Caco-2 (cell line): ENCODE results near the gene COQ5. TPM values are rescaled to one million over a fixed set of nuclear protein-coding genes. Genes with fewer than 3 reads are reported as not detected.

Experiments
- BruUV-seq: library from RNA; stranded (reverse); fragments of 400-500 nt; replicated peaks from 2 replicates; lab custom pipeline; 2021; lab: Mats Ljungman, UMichigan
- CTCF ChIA-PET: fragments of 300-600 bp; sonication (Branson Sonifier 250); formaldehyde crosslinking; loops from one replicate; lab custom pipeline; 2022; ENCODE audit warnings: antibody characterized with exemption; lab: Charles Lee
- POLR2A ChIA-PET: fragments of 300-600 bp; sonication (Branson Sonifier 250); formaldehyde crosslinking; loops from one replicate; lab custom pipeline; 2022; ENCODE audit warnings: antibody characterized with exemption; lab: Charles Lee
- DNase-seq, 2 experiments: peaks; one replicate each; pipeline versions ENCODE4 v3.0.0 to v3.0.0-alpha.2; 2020 to 2022
- H3K27me3 ChIP-seq: replicated peaks from 2 replicates; pipeline ENCODE4 v1.6.0; 2011; ENCODE audit warnings: low read length; ENCODE audit not compliant: control insufficient read depth, insufficient read depth
- H3K36me3 ChIP-seq: 2 replicates; pipeline ENCODE4 v1.5.1; 2011; ENCODE audit warnings: low read length; ENCODE audit not compliant: control insufficient read depth, insufficient read depth
- H3K4me1 ChIP-seq: fragments of 250-450 bp; sonication (Bioruptor Pico); 2 replicates; pipeline ENCODE4 v1.5.1; 2020; ENCODE audit warnings: mild to moderate bottlenecking
- H3K4me3 ChIP-seq: 2 replicates; pipeline ENCODE4 v1.5.1; 2011; ENCODE audit warnings: low read depth, mild to moderate bottlenecking, control low read depth, low read length
- H3K9me3 ChIP-seq: fragments of 250-450 bp; sonication (Bioruptor Pico); 2 replicates; pipeline ENCODE4 v1.5.1; 2020; ENCODE audit warnings: mild to moderate bottlenecking, moderate library complexity
- H3K27ac Mint-ChIP-seq: one replicate; pipeline ENCODE4 v1.8.0; 2022; ENCODE audit warnings: mixed read lengths; ENCODE audit not compliant: unreplicated experiment
- H3K27me3 Mint-ChIP-seq: one replicate; pipeline ENCODE4 v1.8.0; 2022; ENCODE audit warnings: mixed read lengths; ENCODE audit not compliant: insufficient read depth, unreplicated experiment
- H3K36me3 Mint-ChIP-seq: one replicate; pipeline ENCODE4 v1.8.0; 2022; ENCODE audit warnings: mild to moderate bottlenecking, mixed read lengths; ENCODE audit not compliant: insufficient read depth, unreplicated experiment
- H3K4me1 Mint-ChIP-seq: one replicate; pipeline ENCODE4 v1.8.0; 2022; ENCODE audit warnings: low read depth, mixed read lengths; ENCODE audit not compliant: unreplicated experiment
- H3K4me3 Mint-ChIP-seq: one replicate; pipeline ENCODE4 v1.8.0; 2022; ENCODE audit warnings: mild to moderate bottlenecking, moderate library complexity, mixed read lengths; ENCODE audit not compliant: unreplicated experiment
- H3K9me3 Mint-ChIP-seq: one replicate; pipeline ENCODE4 v1.8.0; 2022; ENCODE audit warnings: mixed read lengths; ENCODE audit not compliant: unreplicated experiment
- CTCF ChIP-seq, 2 experiments: fragments of 200-600 bp in 1 of 2; IDR thresholded peaks; 1 replicate in 1 of 2; 2 replicates in 1 of 2; pipeline versions ENCODE4 v1.5.1 to v1.8.0; 2011 to 2022; ENCODE audit warnings: antibody characterized with exemption in 1 of 2, control low read depth in 1 of 2, inconsistent platforms in 1 of 2, low read depth in 1 of 2, low read length in 1 of 2, mild to moderate bottlenecking in 1 of 2, moderate library complexity in 1 of 2; ENCODE audit not compliant: insufficient read depth in 1 of 2, severe bottlenecking in 1 of 2, unreplicated experiment in 1 of 2
- intact Hi-C: fragments of 100-400 bp; cut with micrococcal nuclease; formaldehyde crosslinking; loops from one replicate; pipeline ENCODE4 v1.10.0; 2022; ENCODE audit not compliant: unreplicated experiment
- total RNA-seq: library from RNA; stranded (reverse); gene quantifications from 2 replicates; pipeline ENCODE4 v1.2.3, GENCODE V29; 2022

Gene COQ5
- total RNA-seq, 1 experiment from 2014 or later = 20.7 TPM

- DNase-seq = no peak
- H3K9me3 Mint-ChIP-seq = no peaks in the 10 kb centered on the region
- ChIA-PET CTCF (no interaction called here), POLR2A (interaction anchor here (0.6 kb wide), 1 partner anchor 648 kb away, joined by 3 read pairs; no protein-coding TSS in a partner anchor)
- no peaks in the 10 kb centered on the region for H3K27me3 Mint-ChIP-seq
- Histone ChIP-seq H3K27me3 (no peaks in the 10 kb centered on the region), H3K4me1 (peaks cover 24% of the 10 kb centered on the region), H3K36me3 (peaks cover 5% of the 10 kb centered on the region; the same call in 1 of the 2 replicates), H3K4me3 (no peak overlapping the region), H3K9me3 (no peaks in the 10 kb centered on the region)
- no peak overlapping the region for H3K27ac Mint-ChIP-seq
- TF ChIP-seq CTCF (IDR thresholded peaks at IDR 0.05; ENCODE audit: insufficient read depth in 1 of 2, low read depth in 1 of 2, low read length in 1 of 2, severe bottlenecking in 1 of 2, unreplicated experiment in 1 of 2) = no peak
- BruUV-seq = no TSS peak
- no peak overlapping the region for H3K4me3 Mint-ChIP-seq
- peaks cover 32% of the 10 kb centered on the region for H3K36me3 Mint-ChIP-seq
- intact Hi-C loops = no loop called here
- no peaks in the 10 kb centered on the region for H3K4me1 Mint-ChIP-seq
Observed at GRCh38 chr12:120544691-120545090, 15.7 kb upstream of the COQ5 start.

- H3K36me3 ChIP-seq = 0 out of 2 replicates have a peak, but pooled peaks cover 2% of the 10 kb centered on the region
Observed at GRCh38 chr12:120542166-120542565, 13.2 kb upstream of the COQ5 start.

GRCh38 chr12:120540445-120540844 lies 11.5 kb upstream of the COQ5 start:
- POLR2A ChIA-PET = interaction anchor here (0.6 kb wide), 1 partner anchor 11 kb away, joined by 3 read pairs; no protein-coding TSS in a partner anchor
- no peak overlapping the region for H3K4me3 Mint-ChIP-seq
- intact Hi-C loops = no loop called here
- Histone ChIP-seq H3K27me3 (no peaks in the 10 kb centered on the region), H3K4me1 (peaks cover 33% of the 10 kb centered on the region), H3K36me3 (0 out of 2 replicates have a peak, but pooled peaks cover 2% of the 10 kb centered on the region), H3K4me3 (no peak overlapping the region), H3K9me3 (no peaks in the 10 kb centered on the region)
- no peak overlapping the region for H3K27ac Mint-ChIP-seq
- CTCF ChIA-PET = no interaction called here
- DNase-seq = no peak
- BruUV-seq = no TSS peak
- no peaks in the 10 kb centered on the region for H3K27me3 Mint-ChIP-seq
- peaks cover 59% of the 10 kb centered on the region for H3K36me3 Mint-ChIP-seq
- peaks cover 7% of the 10 kb centered on the region for H3K4me1 Mint-ChIP-seq
- TF ChIP-seq CTCF (IDR thresholded peaks at IDR 0.05; ENCODE audit: insufficient read depth in 1 of 2, low read depth in 1 of 2, low read length in 1 of 2, severe bottlenecking in 1 of 2, unreplicated experiment in 1 of 2) = no peak
- no peaks in the 10 kb centered on the region for H3K9me3 Mint-ChIP-seq

More at GRCh38 chr12:120542166-120542565, 13.2 kb upstream of the COQ5 start:
- no peaks in the 10 kb centered on the region for H3K9me3 ChIP-seq
- BruUV-seq = no TSS peak
- Mint-ChIP-seq H3K27ac (no peak overlapping the region), H3K4me3 (no peak overlapping the region), H3K36me3 (peaks cover 47% of the 10 kb centered on the region), H3K9me3 (no peaks in the 10 kb centered on the region), H3K27me3 (no peaks in the 10 kb centered on the region), H3K4me1 (peaks cover 7% of the 10 kb centered on the region)
- no peak overlapping the region for H3K4me3 ChIP-seq
- POLR2A ChIA-PET = no interaction called here
- no peaks in the 10 kb centered on the region for H3K27me3 ChIP-seq
- CTCF ChIA-PET = no interaction called here
- H3K4me1 ChIP-seq = peaks cover 31% of the 10 kb centered on the region
- no peak for TF ChIP-seq CTCF (IDR thresholded peaks at IDR 0.05; ENCODE audit: insufficient read depth in 1 of 2, low read depth in 1 of 2, low read length in 1 of 2, severe bottlenecking in 1 of 2, unreplicated experiment in 1 of 2)
- no peak for DNase-seq
- intact Hi-C loops = no loop called here
